A549 (cell line): ENCODE data around the gene GPR139. TPM values are rescaled to one million over a fixed set of nuclear protein-coding genes. Genes with fewer than 3 reads are reported as not detected.

Experiments used
- ATAC-seq, 2 experiments: fragments of 200-7000 bp in 1 of 2; fragments of >200 bp in 1 of 2; cut with Nextera tagmentation in 1 of 2; cut with Tn5 transposase in 1 of 2; 3 replicates each; pipeline versions ENCODE4 v1.8.0 to v1.9.1; 2018 to 2020; ENCODE audit warnings: mild to moderate bottlenecking in 1 of 2, moderate library complexity in 1 of 2
- CTCF ChIA-PET: fragments of 300-600 bp; sonication (Branson Sonifier 250); formaldehyde crosslinking; extraction: SDS; loops from one replicate; lab custom pipeline; 2021; ENCODE audit warnings: antibody characterized with exemption, inconsistent platforms; lab: Yijun Ruan, JAX
- POLR2A ChIA-PET: fragments of 350-600 bp; formaldehyde crosslinking; extraction: SDS; loops from one replicate; lab custom pipeline; 2021; ENCODE audit warnings: antibody characterized with exemption, inconsistent platforms; lab: Yijun Ruan, JAX
- DNase-seq, 2 experiments: peaks; one replicate each; pipeline versions ENCODE4 v3.0.0 to v3.0.0-alpha.2; 2011 to 2016; ENCODE audit warnings: low read depth in 1 of 2, low spot score in 1 of 2
- FAIRE-seq: peaks from 2 replicates; lab custom pipeline; 2011; peaks lifted over from hg19 to GRCh38; lab: Jason Lieb, UNC
- H3K27ac ChIP-seq, 2 experiments: fragments of >200 bp; sonication (Bioruptor Twin); formaldehyde crosslinking; 3 replicates each; pipeline ENCODE4 v1.5.1; 2016 to 2017
- H3K4me1 ChIP-seq: fragments of >200 bp; sonication (Bioruptor Twin); formaldehyde crosslinking; 3 replicates; pipeline ENCODE4 v1.6.1; 2016
- H3K4me2 ChIP-seq: fragments of >200 bp; sonication (Bioruptor Twin); formaldehyde crosslinking; 3 replicates; pipeline ENCODE4 v1.6.1; 2016
- H3K4me3 ChIP-seq: fragments of >200 bp; sonication (Bioruptor Twin); formaldehyde crosslinking; 3 replicates; pipeline ENCODE4 v1.5.1; 2016
- H3K9me3 ChIP-seq: fragments of >200 bp; sonication (Bioruptor Twin); formaldehyde crosslinking; 3 replicates; pipeline ENCODE4 v1.6.1; 2016
- ATOH8 ChIP-seq: fragments of 250-450 bp; sonication (Bioruptor Pico); IDR thresholded peaks from 2 replicates; pipeline ENCODE4 v1.5.0; 2020; ENCODE audit warnings: low read depth, mild to moderate bottlenecking, moderate library complexity
- CBX2 ChIP-seq: fragments of 200-600 bp; sonication (generic); IDR thresholded peaks from 2 replicates; pipeline ENCODE4 v1.6.1; 2016; ENCODE audit warnings: low read depth, mild to moderate bottlenecking, borderline replicate concordance
- CEBPB ChIP-seq, 2 experiments: fragments of >200 bp in 1 of 2; sonication (Bioruptor Twin) in 1 of 2; formaldehyde crosslinking in 1 of 2; IDR thresholded peaks; 2 replicates each; pipeline ENCODE4 v1.6.1; 2012 to 2016
- CHD4 ChIP-seq: fragments of 200-600 bp; sonication (generic); IDR thresholded peaks from 2 replicates; pipeline ENCODE4 v1.6.1; 2016; ENCODE audit warnings: antibody characterized with exemption, mild to moderate bottlenecking, borderline replicate concordance
- EHF ChIP-seq: fragments of 250-450 bp; sonication (Bioruptor Pico); IDR thresholded peaks from 2 replicates; pipeline ENCODE4 v1.5.0; 2020; ENCODE audit warnings: mild to moderate bottlenecking
- ELK1 ChIP-seq: fragments of 150-350 bp; IDR thresholded peaks from 2 replicates; pipeline ENCODE4 v1.6.1; 2014; ENCODE audit warnings: low read depth, mild to moderate bottlenecking, low read length
- ESRRA ChIP-seq: fragments of 150-350 bp; IDR thresholded peaks from 2 replicates; pipeline ENCODE4 v1.6.1; 2014; ENCODE audit warnings: mild to moderate bottlenecking, low read length, borderline replicate concordance
- FOSB ChIP-seq: fragments of 250-450 bp; sonication (Bioruptor Pico); IDR thresholded peaks from 2 replicates; pipeline ENCODE4 v1.5.0; 2020; ENCODE audit warnings: mild to moderate bottlenecking, moderate library complexity
- FOSL2 ChIP-seq, 2 experiments: fragments of 450-650 bp in 1 of 2; fragments of >200 bp in 1 of 2; sonication (Bioruptor Twin) in 1 of 2; formaldehyde crosslinking; IDR thresholded peaks; 2 replicates each; pipeline versions ENCODE4 v1.5.0 to v1.6.1; 2016 to 2020; ENCODE audit warnings: mild to moderate bottlenecking in 1 of 2, moderate library complexity in 1 of 2
- HES2 ChIP-seq: fragments of >200 bp; sonication (Bioruptor Twin); formaldehyde crosslinking; IDR thresholded peaks from 2 replicates; pipeline ENCODE4 v1.6.1; 2016
- HEYL ChIP-seq: fragments of 250-450 bp; sonication (Bioruptor Pico); IDR thresholded peaks from 2 replicates; pipeline ENCODE4 v1.8.0; 2021; ENCODE audit warnings: mild to moderate bottlenecking, moderate library complexity
- MAZ ChIP-seq: fragments of 150-350 bp; IDR thresholded peaks from 2 replicates; pipeline ENCODE4 v1.6.1; 2014; ENCODE audit warnings: antibody characterized with exemption, low read depth, low read length, borderline replicate concordance
- MYC ChIP-seq: IDR thresholded peaks from 2 replicates; pipeline ENCODE4 v1.6.1; 2012; ENCODE audit warnings: mild to moderate bottlenecking, inconsistent platforms, low read length, improper control_type of control experiment, borderline replicate concordance
- NFE2L2 ChIP-seq: fragments of 150-350 bp; conservative IDR thresholded peaks from 2 replicates; pipeline ENCODE4 v1.6.1; 2014; ENCODE audit warnings: low read length
- NPAS2 ChIP-seq: fragments of 250-450 bp; sonication (Bioruptor Pico); IDR thresholded peaks from 2 replicates; pipeline ENCODE4 v1.8.0; 2022; ENCODE audit warnings: mild to moderate bottlenecking, moderate library complexity, borderline replicate concordance
- NR3C1 ChIP-seq: fragments of >200 bp; sonication (Bioruptor Twin); formaldehyde crosslinking; IDR thresholded peaks from 3 replicates; pipeline ENCODE4 v1.6.1; 2017
- PBX3 ChIP-seq: IDR thresholded peaks from 2 replicates; pipeline ENCODE4 v1.6.1; 2012
- PHF8 ChIP-seq: fragments of 200-600 bp; sonication (generic); IDR thresholded peaks from 2 replicates; pipeline ENCODE4 v1.6.1; 2016; ENCODE audit warnings: low read depth, mild to moderate bottlenecking, antibody characterized with exemption, moderate library complexity, borderline replicate concordance
- RAD21 ChIP-seq, 2 experiments: fragments of >200 bp in 1 of 2; sonication (Bioruptor Twin) in 1 of 2; formaldehyde crosslinking in 1 of 2; IDR thresholded peaks in 1 of 2; conservative IDR thresholded peaks in 1 of 2; 2 replicates in 1 of 2; 3 replicates in 1 of 2; pipeline ENCODE4 v1.6.1; 2012 to 2018; ENCODE audit warnings: inconsistent platforms in 1 of 2
- RFX5 ChIP-seq: fragments of 450-650 bp; IDR thresholded peaks from 2 replicates; pipeline ENCODE4 v1.7.1; 2014; ENCODE audit warnings: antibody characterized with exemption, mild to moderate bottlenecking, moderate library complexity
- SMC3 ChIP-seq: fragments of >200 bp; sonication (Bioruptor Twin); formaldehyde crosslinking; IDR thresholded peaks from 3 replicates; pipeline ENCODE4 v1.6.1; 2018; ENCODE audit warnings: inconsistent platforms
- SREBF2 ChIP-seq: fragments of 450-650 bp; IDR thresholded peaks from 2 replicates; pipeline ENCODE4 v1.6.1; 2014; ENCODE audit warnings: mild to moderate bottlenecking, moderate library complexity
- TP53 ChIP-seq: fragments of 250-450 bp; sonication (Bioruptor Pico); IDR thresholded peaks from 2 replicates; pipeline ENCODE4 v1.5.0; 2021; ENCODE audit warnings: mild to moderate bottlenecking, moderate library complexity
- USF2 ChIP-seq: fragments of 450-650 bp; IDR thresholded peaks from 2 replicates; pipeline ENCODE4 v1.6.1; 2014; ENCODE audit warnings: antibody characterized with exemption
- ZNF302 ChIP-seq: fragments of 250-450 bp; sonication (Bioruptor Pico); IDR thresholded peaks from 2 replicates; pipeline ENCODE4 v1.9.0; 2021; ENCODE audit warnings: inconsistent platforms, mild to moderate bottlenecking, moderate library complexity
- WGBS: methylation state at CpG from one replicate; pipeline ENCODE4 v1.1.6; 2017; ENCODE audit errors: missing lambda C conversion rate; 5-methylcytosine and 5-hydroxymethylcytosine counted together
- polyA plus RNA-seq, 4 experiments: library from polyadenylated mRNA; depleted of rRNA in 3 of 4; stranded (reverse); fragments of >200 nt; fragmentation: RNase III in 1 of 4; extraction: RNeasy Plus Mini Kit Qiagen cat#74134 plus additional on column Dnase treatment in 1 of 4; gene quantifications; 2 replicates in 3 of 4; 3 replicates in 1 of 4; pipeline ENCODE4 v1.2.3, GENCODE V29; 2011 to 2017

Gene GPR139
- polyA plus RNA-seq, 2 of the 4 experiments (the other 2 are of a cell fraction): not detected

- ChIA-PET CTCF (no interaction called here), POLR2A (no interaction called here)
- H3K4me2 ChIP-seq: no peak overlapping the region
- TF ChIP-seq EHF (CRISPR knock-in tag): no peak
- no peak for TF ChIP-seq MAZ
- no peak for TF ChIP-seq FOSL2 (IDR thresholded peaks at IDR 0.05)
- no peak for TF ChIP-seq FOSL2 (CRISPR knock-in tag; IDR thresholded peaks at IDR 0.05)
- TF ChIP-seq CHD4: no peak
- no peak for TF ChIP-seq CBX2
- TF ChIP-seq HEYL (CRISPR knock-in tag): no peak
- no peak for TF ChIP-seq NFE2L2
- TF ChIP-seq USF2: no peak
- no peak for TF ChIP-seq RFX5
- TF ChIP-seq RAD21 (conservative IDR thresholded peaks at IDR 0.05 in 1 of 2, IDR thresholded peaks at IDR 0.05 in 1 of 2): no peak
- TF ChIP-seq NR3C1: no peak
- no peak for TF ChIP-seq ATOH8 (CRISPR knock-in tag)
- TF ChIP-seq TP53 (CRISPR knock-in tag): no peak
- no peak for TF ChIP-seq FOSB (CRISPR knock-in tag)
- TF ChIP-seq CEBPB (IDR thresholded peaks at IDR 0.05): no peak
- no peak overlapping the region for H3K27ac ChIP-seq
- H3K9me3 ChIP-seq: no peaks in the 10 kb centered on the region
- H3K4me3 ChIP-seq: no peak overlapping the region
- FAIRE-seq: no peak
- no peak for DNase-seq
- H3K4me1 ChIP-seq: no peaks in the 10 kb centered on the region
- no peak for ATAC-seq
- WGBS: 16% methylated on average over 9 of the region's 9 CpGs
These were observed 22.1 kb downstream of the GPR139 start for GRCh38 chr16:20051611-20052010.

- TF ChIP-seq ZNF302 (CRISPR knock-in tag) (no peak), ELK1 (no peak), PBX3 (no peak), NPAS2 (CRISPR knock-in tag) (no peak), PHF8 (no peak), TP53 (CRISPR knock-in tag) (no peak), ESRRA (no peak), HES2 (no peak), ATOH8 (CRISPR knock-in tag) (no peak), MAZ (no peak), SREBF2 (no peak), MYC (no peak), SMC3 (no peak)
- DNase-seq: no peak
- WGBS: 0% methylated on average over 7 of the region's 7 CpGs
- Histone ChIP-seq H3K9me3 (no peaks in the 10 kb centered on the region), H3K4me2 (no peak overlapping the region), H3K27ac (no peak overlapping the region), H3K4me3 (no peak overlapping the region), H3K4me1 (no peaks in the 10 kb centered on the region)
- ChIA-PET POLR2A (no interaction called here), CTCF (interaction anchor here (0.6 to 0.8 kb wide), 2 partner anchors 67 to 144 kb away, joined by 3 to 4 read pairs; no protein-coding TSS in a partner anchor)
- FAIRE-seq: no peak
- no peak for ATAC-seq
These were observed 22.5 kb downstream of the GPR139 start for GRCh38 chr16:20051147-20051546.
